ENCODE data around the gene B3GLCT. TPM values are rescaled to one million over a fixed set of nuclear protein-coding genes. Genes with fewer than 3 reads are reported as not detected.

B3GLCT gene
- total and polyA plus RNA-seq, 2 of the 13 experiments (the other 11 are each of a cell fraction or from before 2014, with no cell fraction given), result 2.0 to 7.1 TPM

DNA sequence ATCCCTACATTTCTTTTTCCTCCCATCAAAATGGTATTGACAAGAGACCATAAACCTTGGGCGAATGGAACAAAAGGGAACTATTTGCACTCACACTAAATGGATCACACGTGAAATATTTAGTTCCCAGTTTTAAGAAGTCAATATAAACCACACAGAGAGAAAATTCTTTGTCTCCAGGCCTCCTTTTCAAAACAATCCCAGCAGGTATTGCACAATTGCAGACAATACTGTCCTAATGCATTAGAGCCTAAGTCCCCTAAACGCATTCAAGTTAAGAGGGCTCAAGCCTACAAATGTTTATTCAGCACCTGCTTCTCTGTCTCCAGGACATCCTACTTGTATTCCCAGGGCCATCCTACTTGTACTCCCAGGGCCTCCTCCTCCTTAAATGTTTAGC is 1.3 kb upstream of the B3GLCT start:
- ATAC-seq, result no peak
- Histone ChIP-seq H3K9me3 (ENCODE audit: low read length) (no peaks in the 10 kb centered on the region), H3K79me2 (ENCODE audit: insufficient read depth, low read length) (no peaks in the 10 kb centered on the region), H3K4me2 (ENCODE audit: low read depth, low read length) (no peak overlapping the region), H3K27me3 (ENCODE audit: control insufficient read depth in 1 of 2, insufficient read depth in 2 of 2, low read length in 2 of 2) (peaks cover 0 to 11% of the 10 kb centered on the region in 2 experiments; a peak in 3 of 5 replicates), H3K36me3 (replicated peaks in 1 of 2; ENCODE audit: control insufficient read depth in 1 of 2, insufficient read depth in 2 of 2, low read length in 2 of 2) (no peaks in the 10 kb centered on the region), H3K4me1 (ENCODE audit: insufficient read depth, low read length) (peaks cover 25% of the 10 kb centered on the region), H3K27ac (ENCODE audit: extremely low read length, insufficient read depth, low read length) (no peak overlapping the region), H4K20me1 (ENCODE audit: insufficient read depth, low read length) (no peaks in the 10 kb centered on the region), H2AFZ (ENCODE audit: low read length) (no peak overlapping the region), H3K4me3 (replicated peaks in 1 of 3; ENCODE audit: insufficient read depth in 1 of 3, low read depth in 2 of 3, low read length in 3 of 3) (no peak overlapping the region), H3K9ac (ENCODE audit: insufficient read depth, low read depth, low read length) (no peak overlapping the region)
- no TSS peak for BruUV-seq (replicated peaks)
- no peak for FAIRE-seq
- no peak for DNase-seq (ENCODE audit: low spot score)
- intact Hi-C loops (cut with micrococcal nuclease; ENCODE audit: unreplicated experiment), result no loop called here
- no peak for TF ChIP-seq ZNF746 (CRISPR knock-in tag; IDR thresholded peaks at IDR 0.05)
- TF ChIP-seq, protein P1, sequence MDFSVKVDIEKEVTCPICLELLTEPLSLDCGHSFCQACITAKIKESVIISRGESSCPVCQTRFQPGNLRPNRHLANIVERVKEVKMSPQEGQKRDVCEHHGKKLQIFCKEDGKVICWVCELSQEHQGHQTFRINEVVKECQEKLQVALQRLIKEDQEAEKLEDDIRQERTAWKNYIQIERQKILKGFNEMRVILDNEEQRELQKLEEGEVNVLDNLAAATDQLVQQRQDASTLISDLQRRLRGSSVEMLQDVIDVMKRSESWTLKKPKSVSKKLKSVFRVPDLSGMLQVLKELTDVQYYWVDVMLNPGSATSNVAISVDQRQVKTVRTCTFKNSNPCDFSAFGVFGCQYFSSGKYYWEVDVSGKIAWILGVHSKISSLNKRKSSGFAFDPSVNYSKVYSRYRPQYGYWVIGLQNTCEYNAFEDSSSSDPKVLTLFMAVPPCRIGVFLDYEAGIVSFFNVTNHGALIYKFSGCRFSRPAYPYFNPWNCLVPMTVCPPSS (IDR thresholded peaks at IDR 0.05), result no peak
- no peak for TF ChIP-seq ATF1 (CRISPR knock-in tag; IDR thresholded peaks at IDR 0.05)
- no peak for TF ChIP-seq FOXK2 (IDR thresholded peaks at IDR 0.05)
- TF ChIP-seq, protein P2, sequence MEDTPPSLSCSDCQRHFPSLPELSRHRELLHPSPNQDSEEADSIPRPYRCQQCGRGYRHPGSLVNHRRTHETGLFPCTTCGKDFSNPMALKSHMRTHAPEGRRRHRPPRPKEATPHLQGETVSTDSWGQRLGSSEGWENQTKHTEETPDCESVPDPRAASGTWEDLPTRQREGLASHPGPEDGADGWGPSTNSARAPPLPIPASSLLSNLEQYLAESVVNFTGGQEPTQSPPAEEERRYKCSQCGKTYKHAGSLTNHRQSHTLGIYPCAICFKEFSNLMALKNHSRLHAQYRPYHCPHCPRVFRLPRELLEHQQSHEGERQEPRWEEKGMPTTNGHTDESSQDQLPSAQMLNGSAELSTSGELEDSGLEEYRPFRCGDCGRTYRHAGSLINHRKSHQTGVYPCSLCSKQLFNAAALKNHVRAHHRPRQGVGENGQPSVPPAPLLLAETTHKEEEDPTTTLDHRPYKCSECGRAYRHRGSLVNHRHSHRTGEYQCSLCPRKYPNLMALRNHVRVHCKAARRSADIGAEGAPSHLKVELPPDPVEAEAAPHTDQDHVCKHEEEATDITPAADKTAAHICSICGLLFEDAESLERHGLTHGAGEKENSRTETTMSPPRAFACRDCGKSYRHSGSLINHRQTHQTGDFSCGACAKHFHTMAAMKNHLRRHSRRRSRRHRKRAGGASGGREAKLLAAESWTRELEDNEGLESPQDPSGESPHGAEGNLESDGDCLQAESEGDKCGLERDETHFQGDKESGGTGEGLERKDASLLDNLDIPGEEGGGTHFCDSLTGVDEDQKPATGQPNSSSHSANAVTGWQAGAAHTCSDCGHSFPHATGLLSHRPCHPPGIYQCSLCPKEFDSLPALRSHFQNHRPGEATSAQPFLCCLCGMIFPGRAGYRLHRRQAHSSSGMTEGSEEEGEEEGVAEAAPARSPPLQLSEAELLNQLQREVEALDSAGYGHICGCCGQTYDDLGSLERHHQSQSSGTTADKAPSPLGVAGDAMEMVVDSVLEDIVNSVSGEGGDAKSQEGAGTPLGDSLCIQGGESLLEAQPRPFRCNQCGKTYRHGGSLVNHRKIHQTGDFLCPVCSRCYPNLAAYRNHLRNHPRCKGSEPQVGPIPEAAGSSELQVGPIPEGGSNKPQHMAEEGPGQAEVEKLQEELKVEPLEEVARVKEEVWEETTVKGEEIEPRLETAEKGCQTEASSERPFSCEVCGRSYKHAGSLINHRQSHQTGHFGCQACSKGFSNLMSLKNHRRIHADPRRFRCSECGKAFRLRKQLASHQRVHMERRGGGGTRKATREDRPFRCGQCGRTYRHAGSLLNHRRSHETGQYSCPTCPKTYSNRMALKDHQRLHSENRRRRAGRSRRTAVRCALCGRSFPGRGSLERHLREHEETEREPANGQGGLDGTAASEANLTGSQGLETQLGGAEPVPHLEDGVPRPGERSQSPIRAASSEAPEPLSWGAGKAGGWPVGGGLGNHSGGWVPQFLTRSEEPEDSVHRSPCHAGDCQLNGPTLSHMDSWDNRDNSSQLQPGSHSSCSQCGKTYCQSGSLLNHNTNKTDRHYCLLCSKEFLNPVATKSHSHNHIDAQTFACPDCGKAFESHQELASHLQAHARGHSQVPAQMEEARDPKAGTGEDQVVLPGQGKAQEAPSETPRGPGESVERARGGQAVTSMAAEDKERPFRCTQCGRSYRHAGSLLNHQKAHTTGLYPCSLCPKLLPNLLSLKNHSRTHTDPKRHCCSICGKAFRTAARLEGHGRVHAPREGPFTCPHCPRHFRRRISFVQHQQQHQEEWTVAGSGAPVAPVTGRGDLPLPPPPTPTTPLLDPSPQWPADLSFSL (CRISPR knock-in tag; IDR thresholded peaks at IDR 0.05), result no peak
- TF ChIP-seq MYC (CRISPR knock-in tag; IDR thresholded peaks at IDR 0.05; ENCODE audit: borderline replicate concordance), result no peak
- no peak for TF ChIP-seq SP140L (CRISPR knock-in tag; IDR thresholded peaks at IDR 0.05; ENCODE audit: borderline replicate concordance)
- peak; percentile 92 for TF ChIP-seq CEBPB (IDR thresholded peaks at IDR 0.05; ENCODE audit: borderline replicate concordance, low read depth, low read length)
- TF ChIP-seq FLYWCH1 (CRISPR knock-in tag; IDR thresholded peaks at IDR 0.05), result no peak
- no peak for TF ChIP-seq TCF7L2 (IDR thresholded peaks at IDR 0.05; ENCODE audit: low read depth, low read length)
- TF ChIP-seq ZNF589 (CRISPR knock-in tag; conservative IDR thresholded peaks at IDR 0.05), result no peak
- no peak for TF ChIP-seq HDAC6 (IDR thresholded peaks at IDR 0.05; ENCODE audit: low read depth, low read length)
- TF ChIP-seq, protein P3, sequence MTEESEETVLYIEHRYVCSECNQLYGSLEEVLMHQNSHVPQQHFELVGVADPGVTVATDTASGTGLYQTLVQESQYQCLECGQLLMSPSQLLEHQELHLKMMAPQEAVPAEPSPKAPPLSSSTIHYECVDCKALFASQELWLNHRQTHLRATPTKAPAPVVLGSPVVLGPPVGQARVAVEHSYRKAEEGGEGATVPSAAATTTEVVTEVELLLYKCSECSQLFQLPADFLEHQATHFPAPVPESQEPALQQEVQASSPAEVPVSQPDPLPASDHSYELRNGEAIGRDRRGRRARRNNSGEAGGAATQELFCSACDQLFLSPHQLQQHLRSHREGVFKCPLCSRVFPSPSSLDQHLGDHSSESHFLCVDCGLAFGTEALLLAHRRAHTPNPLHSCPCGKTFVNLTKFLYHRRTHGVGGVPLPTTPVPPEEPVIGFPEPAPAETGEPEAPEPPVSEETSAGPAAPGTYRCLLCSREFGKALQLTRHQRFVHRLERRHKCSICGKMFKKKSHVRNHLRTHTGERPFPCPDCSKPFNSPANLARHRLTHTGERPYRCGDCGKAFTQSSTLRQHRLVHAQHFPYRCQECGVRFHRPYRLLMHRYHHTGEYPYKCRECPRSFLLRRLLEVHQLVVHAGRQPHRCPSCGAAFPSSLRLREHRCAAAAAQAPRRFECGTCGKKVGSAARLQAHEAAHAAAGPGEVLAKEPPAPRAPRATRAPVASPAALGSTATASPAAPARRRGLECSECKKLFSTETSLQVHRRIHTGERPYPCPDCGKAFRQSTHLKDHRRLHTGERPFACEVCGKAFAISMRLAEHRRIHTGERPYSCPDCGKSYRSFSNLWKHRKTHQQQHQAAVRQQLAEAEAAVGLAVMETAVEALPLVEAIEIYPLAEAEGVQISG (CRISPR knock-in tag; IDR thresholded peaks at IDR 0.05), result no peak
- TF ChIP-seq ELF1 (CRISPR knock-in tag; IDR thresholded peaks at IDR 0.05), result no peak
- TF ChIP-seq CEBPG (CRISPR knock-in tag; IDR thresholded peaks at IDR 0.05), result peak; percentile 58
- no peak for TF ChIP-seq SP2 (CRISPR knock-in tag; IDR thresholded peaks at IDR 0.05)
- in situ Hi-C loops (cut with HindIII; ENCODE audit: extremely low pct_ligation_motif_present, low pct_unique_long_range_greater_than_20kb), result no loop called here
- 20% methylated on average over 3 of the region's 3 CpGs for WGBS (ENCODE audit: low lambda C conversion rate)
- ChIA-PET CTCF (ENCODE audit: low intra/inter-chr PET ratio, low total read pairs) (no interaction called here), POLR2A (no interaction called here)
